Measurements from ENCODE around the gene OGFOD2.

OGFOD2 gene

DNA sequence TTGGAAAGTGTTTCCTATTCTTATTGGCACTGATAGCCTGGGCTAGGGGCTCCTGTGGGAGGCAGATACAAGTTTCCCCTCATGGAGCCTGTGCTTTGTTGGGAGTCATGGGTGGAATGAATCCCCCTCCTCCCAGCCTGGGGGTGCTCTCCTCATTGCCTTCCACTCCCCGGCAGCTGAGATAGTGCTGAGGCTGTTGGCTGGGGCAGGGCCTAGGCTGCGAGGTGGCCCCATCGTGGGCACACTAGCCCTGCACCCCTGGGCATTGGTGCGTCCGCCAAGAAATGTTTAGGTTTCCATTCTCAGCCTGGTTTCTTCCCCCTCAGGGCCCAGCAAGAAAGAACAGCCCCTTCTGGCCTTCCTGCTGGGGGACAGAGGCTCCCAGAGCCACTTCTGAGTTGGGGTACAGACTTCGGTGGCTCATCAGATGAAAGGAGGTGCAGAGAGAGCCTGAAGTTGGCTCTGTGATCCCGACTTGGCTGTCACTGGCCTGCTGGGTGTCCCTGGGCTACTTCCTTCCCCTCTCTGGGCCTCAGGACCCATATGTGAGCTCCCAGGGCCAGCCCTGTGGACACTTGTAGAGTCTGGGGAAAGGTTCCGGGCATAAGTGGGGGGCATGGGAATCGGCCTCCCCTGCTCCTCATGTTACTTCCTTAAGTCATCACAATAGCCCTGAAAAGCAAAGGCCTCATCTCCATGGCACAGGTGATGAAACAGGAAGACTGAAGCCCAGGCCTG is 2.8 kb downstream of the OGFOD2 start:
- DNase-seq = no peak

DNA sequence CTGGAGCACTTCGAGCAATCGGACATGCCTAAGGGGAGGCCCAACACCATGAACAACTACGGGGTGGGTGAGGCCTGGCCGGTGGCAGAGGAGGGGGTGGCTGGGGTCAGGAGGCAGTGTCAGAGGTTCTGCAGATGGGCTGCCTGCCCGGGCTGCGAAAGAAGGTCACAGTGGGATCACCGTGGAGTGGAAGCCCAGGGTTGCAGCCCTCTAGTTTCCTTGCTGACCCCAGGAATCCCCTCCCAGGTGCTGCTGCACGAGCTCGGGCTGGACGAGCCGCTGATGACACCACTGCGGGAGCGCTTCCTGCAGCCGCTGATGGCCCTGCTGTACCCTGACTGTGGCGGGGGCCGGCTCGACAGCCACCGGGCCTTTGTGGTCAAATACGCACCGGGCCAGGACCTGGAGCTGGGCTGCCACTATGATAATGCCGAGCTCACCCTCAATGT is 3.5 kb downstream of the OGFOD2 start:
- no peak for DNase-seq

DNA sequence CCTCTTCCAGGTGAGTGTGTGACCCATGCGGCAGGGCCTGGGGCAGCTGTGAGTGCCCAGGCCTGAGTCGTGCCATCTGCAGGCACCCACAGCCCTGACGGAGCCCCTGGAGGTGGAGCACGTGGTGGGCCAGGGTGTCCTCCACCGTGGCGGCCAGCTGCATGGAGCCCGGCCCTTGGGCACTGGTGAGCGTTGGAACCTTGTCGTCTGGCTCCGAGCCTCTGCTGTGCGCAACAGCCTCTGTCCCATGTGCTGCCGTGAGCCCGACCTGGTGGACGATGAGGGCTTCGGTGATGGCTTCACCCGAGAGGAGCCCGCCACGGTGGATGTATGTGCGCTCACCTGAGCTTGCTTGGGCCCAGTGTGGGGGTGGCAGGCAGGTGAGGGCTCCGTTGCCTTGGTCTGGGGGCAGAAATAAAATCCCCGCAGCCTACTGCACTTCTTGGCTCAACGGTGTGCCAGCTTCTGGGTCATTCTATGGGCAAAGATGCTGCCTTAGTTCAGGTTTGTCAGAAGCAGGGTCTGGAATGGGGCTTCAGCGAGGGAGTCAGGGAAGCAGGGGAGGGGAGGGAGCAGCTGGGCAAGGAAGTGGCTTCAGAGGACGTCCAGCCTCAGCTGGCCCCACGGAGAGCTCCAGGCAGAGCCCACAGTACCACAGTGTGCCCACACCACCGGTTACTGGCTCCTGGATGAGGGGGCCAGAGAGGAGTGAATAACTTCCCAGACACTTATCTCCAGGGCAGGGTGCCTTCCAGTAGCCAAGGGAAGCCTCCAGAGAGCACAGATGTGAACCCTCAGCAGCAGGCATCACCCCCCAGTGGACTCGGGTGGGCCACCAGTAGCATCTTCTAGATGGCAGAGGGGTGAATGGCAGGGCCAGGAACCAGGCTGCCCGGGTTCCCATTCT is 4.2 kb downstream of the OGFOD2 start:
- no peak for DNase-seq

DNA sequence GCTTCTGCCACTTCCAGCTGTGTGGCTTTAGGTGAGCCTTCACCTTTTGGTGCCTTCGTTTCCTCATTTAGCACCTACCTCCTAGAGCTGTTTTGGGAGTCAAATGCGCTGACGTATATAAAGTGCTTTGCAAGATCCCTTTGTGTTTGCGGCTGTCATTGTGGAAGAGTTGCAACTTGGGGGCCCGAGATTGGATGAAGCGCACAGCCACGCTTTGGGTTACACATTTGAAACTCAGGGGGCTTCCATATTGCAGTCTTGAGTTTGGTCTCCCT is 4.8 kb downstream of the OGFOD2 start:
- no peak for DNase-seq

DNA sequence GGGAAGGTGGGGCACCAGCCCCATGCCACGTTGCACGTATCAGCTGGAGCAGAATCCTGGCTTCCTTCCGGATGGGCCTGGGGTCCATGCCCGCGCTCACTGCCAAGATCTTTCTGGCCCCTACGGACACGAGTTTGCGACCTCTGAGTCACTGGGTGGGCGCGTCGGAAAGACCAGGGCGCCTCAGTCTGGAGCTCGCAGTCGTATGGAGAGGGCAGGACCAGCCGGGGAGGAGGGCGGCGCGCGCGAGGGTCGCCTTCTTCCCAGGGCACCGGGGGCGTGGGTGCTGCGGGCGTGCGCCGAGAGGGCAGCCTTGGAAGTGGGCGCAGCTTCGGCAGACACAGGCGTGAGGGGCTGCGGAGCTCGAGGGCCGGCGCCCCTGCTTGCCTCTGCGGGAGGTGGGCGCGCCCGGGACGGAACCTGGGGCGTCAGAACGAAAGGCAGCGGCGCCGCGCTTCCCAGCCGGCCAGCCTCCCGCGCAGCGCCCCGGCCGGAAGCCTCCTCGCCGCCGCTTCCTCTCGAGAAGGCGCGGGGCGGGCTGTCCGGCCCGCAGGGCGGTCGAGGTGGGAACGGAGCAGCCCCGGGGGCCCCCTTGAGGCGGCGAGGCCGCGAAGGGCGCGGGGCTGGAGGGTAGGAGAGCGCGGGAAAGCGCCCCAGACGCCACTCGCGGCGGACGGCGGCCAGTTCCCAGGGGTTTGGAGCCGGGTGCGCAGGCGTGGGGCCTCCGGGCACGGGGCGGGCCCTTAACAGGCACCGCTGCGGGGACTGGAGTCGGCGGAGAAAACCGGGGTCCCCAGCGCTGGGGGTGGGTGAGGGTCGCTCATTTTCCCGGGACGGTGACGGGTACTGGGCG is 5.4 kb downstream of the OGFOD2 start, which contains the start of gene ARL6IP4:
Gene ARL6IP4, plus strand, starts transcription at position 499 of the 853 bp plus-strand sequence. CDS start 459 bp downstream, outside the sequence.
- DNase-seq = peak; percentile 58

DNA sequence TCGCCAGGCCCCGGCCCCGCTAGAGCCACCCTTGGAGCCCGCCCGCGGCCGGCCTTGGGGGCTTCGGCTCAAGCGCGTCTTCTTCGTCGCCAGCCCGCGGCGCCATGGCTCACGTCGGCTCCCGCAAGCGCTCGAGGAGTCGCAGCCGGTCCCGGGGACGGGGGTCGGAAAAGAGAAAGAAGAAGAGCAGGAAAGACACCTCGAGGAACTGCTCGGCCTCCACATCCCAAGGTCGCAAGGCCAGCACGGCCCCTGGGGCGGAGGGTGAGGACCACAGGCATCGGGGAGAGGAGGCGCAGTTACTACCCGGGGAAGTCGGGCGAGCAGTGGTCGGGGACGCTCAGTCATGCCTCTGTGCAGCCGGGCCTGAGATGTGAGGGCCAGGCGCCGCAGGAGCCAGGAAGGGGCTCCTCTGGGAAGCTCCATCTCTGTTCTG is 6.0 kb downstream of the OGFOD2 start:
- no peak for DNase-seq

DNA sequence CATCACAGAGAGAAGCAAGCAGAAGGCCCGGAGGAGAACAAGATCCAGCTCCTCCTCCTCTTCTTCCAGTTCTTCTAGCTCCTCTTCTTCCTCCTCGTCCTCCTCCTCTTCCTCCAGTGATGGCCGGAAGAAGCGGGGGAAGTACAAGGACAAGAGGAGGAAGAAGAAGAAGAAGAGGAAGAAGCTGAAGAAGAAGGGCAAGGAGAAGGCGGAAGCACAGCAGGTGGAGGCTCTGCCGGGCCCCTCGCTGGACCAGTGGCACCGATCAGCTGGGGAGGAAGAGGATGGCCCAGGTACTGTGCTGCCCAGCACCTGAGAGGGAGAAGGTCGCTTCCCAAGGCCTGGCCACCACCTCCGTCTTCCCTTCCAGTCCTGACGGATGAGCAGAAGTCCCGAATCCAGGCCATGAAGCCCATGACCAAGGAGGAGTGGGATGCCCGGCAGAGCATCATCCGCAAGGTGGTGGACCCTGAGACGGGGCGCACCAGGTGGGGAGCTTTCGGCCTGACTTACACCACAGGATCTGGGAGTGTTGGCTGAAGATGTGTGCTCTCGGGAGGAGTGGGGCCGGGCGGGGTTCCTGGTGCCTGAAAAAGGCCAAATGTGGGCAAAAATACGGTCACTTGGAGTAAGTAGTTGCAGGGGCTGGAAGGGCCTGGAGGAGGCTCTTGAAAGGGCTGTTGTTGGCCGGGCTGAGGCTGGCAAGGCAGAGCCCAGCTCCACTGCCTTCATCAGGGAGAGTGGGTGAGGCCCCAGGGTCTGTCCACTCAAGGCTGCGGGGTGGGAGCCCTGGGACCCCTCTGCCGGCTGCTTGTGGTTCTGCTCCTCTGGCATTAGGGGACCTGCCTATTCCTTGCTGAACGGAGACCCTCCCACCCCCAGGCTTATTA is 6.8 kb downstream of the OGFOD2 start:
- no peak for DNase-seq

DNA sequence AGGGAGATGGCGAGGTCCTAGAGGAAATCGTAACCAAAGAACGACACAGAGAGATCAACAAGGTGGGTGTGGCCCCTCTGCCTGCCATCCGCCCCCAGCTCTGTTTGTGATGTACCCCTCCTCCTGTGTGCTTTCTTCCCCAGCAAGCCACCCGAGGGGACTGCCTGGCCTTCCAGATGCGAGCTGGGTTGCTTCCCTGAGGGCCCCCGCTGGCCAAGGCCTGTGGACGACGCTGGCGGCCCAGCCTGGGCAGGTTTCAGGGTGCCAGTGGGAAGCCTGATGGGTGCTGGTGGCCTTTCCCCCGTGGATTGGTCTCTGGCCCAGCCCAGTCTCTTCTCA is 7.4 kb downstream of the OGFOD2 start:
- DNase-seq = no peak

DNA sequence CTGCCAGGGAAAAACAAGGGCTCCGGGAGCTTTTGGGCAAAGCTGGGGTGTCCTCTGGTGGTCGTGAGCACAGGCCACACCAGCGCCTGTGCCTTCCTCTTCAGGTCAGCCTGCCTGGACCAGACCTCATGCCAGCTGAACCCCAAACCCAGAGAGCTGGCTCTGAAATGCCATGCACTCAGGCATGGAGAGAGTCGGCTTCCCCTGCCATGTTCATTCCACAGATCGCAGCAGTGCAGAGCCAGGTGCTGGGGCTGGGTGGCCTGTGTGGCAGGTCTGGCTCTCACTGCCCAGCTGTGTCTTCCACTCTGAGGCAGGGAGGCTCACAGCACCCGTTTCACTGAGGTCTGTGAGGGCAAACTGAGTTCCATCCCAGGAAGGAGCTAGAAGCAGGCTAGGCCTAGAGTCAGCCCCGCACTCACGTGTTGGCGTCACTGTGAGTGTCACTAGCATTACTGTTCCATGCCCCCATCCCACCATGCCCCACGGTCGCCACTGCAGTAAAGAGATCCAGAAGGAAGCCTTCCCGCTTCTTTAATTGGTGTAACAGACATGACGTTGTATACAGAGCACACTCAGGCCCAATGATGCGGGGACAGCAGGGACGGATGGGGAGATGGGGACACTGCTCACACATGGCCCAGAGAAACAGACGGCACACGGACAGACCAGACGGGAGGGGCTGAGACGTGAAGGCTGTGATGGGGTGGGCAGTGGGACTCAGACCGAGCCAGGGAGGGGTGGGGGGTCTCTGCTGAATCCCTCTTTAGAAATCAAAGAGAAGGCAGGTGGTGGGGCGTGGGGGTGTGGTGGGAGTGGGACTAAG is 8.1 kb downstream of the OGFOD2 start:
- no peak for DNase-seq

DNA sequence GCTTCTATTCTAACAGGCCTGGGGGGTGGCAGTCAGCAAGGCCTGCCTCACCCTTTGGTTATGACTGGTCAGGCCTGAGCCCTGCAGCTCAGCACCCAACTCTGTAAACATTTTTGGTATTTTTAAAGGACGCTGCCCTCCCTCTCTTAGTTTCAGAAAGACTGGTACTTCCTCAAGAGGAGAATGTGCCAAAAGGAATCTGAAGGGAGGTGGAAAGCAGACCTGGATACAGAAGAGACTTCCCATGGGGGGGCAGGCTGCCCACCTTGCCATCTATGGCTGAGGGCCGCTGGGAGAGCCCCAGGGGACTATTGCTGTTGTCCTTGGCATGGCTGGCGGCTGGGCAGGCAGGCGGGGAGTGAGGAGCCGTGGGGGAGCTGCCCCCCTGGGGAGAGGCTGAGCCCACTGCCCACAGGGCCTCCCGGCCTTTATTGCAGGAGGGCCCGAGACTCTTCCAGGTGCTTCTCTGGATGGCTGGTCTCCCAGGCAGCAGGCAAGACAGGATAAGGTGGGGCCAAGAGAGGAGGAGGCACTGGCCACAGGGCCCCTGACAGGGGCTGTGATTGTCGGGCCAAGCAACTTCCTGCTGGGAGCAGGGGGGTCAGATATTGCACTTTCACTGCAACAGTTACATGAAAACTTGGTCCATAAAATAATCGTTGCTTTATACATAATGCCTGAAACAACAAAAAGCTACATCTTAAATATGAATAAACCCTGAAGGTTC is 8.9 kb downstream of the OGFOD2 start:
- no peak for DNase-seq

DNA sequence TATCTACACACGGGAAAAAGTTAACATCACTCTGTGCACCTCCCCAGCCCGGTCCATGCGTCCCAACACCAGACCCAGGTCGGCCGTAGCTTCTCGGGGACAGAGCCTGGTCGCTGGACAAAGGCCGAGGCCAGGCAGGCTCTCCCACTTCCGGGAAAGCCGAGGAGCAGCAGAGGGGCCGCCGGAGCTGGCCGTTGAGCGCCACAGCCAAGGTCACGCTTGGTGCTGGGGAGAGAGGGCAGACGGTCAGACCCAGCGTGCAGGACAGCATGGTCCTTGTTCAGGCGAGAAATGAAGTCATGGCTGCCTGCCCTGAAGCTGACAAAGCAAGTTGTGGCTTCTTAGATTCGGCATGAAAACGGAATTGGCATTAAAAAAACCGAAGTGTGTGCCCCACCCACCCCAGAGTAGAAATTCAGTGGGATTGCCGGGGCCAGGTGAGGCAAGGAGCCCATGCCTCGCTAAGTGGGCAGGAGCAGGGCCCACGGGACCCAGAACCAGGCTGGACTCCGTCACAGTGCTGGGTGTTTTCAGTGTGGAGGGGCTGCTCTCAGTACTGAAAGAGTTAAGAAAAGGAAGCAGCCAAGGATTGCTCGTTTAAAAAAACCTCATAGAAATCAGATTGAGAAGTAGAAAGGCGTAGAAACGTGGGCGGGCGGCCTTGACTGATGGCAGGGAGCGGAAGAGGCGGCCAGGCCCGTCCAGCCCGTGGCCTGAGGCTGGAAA is 9.7 kb downstream of the OGFOD2 start:
- no peak for DNase-seq

DNA sequence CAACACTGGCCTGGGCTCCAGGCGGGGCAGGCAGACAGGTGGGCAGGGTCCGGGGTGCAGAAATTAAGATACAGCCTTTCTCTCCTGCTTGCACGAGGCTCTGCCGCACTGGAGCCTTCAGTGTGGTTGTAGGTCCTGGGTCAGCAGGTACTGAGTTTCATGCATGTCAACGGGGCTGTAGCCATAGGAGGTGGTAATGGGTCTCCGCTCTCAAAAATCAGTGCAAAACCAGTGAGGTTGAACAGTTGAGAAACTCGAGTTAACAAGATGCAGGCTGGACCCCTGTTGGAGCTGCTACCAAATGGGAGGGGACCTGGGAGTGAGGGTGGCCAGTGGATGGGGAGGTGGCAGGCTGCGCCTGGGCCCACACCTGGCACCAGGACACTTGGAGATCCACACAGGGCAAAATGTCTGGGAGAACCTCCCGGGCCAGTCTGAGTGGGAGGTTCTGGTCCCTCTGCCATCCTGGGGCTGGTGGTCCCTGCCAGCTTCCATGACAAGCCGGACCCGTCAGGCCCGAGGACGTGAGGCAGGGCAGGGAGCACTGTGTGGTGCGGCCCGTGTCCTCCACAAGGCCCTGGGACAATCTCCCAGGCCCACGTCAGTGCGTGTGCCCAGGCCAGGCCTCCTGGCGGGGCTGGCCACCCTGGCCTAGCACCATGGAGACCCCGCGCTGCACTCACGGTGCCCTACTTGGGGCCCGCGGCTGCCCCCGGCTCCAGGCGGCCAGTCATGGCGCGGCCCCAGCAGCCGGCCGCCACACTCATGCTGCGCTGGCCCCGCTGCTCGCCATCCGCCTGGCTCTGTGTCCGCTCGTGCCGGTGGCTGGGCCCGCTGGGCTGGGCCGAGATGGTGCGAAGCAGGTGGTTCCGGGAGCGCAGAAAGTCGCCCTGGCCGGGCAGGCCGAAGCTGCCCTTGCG is 10.6 kb downstream of the OGFOD2 start:
- no peak for DNase-seq

DNA sequence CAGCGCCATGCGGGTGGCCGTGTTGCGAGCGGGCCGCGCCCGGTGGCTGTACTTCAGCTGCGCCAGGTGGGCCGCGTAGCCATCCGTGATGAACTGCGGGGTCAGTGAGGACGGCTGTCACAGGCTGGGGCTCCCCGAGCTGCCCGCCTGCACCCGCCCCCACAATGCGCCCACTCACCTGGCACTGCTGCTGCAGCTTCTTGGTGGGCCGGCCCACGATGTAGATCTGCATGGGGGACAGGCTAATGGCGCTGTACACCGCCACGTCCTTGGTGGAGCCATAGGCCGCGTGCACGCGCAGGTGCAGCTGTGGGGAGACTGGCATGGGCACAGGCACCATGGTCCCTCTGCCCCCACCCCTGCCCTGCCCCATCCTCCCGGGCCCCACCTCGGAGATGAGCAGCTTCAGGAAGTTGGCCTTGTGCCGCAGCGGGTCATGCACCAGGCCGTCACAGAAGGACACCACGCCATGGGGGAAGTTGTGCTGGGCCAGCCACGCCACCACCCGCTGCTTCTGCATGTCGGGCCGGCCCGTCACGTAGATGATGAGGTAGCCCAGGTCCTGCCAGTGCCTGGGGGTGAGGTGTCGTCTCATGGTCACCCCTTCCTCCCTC is 11.3 kb downstream of the OGFOD2 start:
- no peak for DNase-seq

DNA sequence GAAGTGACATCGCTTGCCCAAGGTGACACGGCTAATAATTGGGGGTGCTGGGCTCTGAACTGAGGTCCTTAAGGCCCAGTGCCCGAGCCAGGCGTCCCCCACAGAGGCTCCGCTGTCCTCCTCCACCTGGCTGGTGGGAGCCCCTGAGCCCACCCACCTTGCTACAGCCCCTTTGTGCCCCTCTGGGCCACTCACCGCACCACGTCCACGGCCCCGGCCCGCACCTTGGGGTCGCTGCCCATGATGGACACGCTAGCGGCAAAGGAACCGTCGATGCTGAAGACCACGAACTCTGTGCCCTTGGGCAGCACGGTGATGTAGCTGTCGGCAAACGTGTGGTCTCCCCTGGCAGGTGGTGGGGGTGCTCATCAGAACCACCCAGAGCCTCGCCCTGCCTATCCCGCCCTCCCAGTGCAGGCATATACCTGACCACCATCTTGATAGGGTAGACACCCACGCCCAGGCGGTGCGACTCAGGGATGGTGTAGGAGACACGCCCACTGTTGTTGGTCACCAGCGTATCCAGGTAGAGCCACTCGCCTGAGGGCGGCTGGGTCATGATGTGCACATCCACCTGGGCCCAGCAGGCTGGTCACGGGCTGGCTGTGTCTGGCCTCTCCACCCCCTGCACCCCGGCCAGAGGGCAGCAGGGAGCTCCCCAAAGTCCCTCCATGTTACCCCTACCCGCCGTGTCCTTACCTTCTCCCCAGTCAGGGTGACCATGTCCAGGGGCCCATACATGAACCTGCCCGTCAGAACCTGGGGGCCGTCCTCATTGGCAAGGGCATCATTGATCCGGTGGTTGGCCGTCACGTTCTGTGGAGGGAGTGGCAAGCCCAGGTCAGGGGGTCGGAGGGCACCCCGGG is 12.3 kb downstream of the OGFOD2 start:
- no peak for DNase-seq

DNA sequence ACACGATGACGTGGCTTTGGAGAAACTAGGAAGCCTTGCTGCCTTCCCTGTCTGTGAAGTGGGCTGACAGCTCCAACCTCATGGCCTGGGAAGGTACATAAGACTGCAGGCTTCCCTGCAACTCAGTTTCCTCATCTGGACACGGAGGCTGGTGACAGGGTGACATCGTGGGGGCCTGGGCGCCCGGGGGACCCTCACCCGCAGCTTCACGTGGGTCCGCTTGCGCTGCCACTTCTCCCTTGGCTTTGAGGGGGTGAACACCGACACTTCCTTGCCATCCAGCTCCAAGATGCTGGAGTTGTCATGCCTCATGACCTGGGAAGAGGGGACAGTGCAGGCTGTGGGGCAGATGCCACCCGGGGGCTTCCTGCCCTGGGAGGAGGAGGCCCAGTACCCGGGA is 13.0 kb downstream of the OGFOD2 start:
- no peak for DNase-seq

DNA sequence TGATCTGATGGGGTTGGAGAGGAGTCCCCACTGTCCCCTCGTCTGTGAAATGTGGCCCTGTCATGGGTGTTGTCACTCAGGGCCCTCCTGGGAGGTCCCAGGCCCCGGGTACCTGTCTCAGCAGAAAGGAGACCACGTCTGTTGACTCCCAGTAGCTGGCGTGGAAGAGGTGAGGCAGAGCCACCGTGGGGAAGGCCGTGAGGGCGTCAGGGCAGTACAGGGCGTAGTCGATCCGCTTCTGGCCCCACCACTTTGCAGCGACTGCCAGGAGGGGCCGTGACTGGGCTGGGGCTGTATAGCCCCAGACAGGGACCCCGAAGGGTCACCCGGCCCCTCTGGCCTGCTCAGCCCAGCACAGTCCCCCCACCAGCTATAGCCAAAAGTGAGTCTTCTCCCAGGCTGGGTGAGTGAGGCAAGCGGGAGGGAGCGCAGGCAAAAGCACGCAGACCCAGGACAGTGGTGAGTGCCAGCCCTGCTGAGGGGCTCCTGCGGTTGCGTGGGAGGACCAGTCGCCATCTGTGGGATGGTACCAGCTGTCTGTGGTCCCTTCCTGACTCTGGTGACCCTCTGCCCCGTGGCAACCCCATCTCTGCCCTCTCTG is 13.7 kb downstream of the OGFOD2 start:
- no peak for DNase-seq
